ENCODE data around the gene C3AR1.
A peak's percentile ranks its signal among the peaks of the same experiment; 100 is the strongest.
"Not testable (repeated sequence)": the region's sequence is repeated elsewhere in the genome, so short reads cannot be mapped to it uniquely, and the experiment has no call there.

Gene C3AR1

DNA sequence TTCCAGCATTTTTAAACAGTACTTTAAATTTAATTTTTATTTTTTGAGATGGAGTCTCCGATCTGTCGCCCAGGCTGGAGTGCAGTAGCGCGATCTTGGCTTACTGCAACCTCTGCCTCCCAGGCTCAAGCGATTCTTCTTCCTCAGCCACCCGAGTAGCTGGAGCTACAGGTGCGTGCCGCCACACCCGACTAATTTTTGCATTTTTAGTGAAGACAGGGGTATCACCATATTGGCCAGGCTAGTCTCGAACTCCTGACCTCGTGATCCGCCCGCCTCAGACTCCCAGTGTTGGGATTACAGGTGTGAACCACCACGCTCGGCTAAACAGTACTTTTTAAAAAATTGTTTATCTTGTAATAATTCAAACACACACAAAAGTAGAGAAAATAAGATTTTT, 37.9 kb downstream of the C3AR1 start:
- no peak for DNase-seq (ENCODE audit: low spot score)

DNA sequence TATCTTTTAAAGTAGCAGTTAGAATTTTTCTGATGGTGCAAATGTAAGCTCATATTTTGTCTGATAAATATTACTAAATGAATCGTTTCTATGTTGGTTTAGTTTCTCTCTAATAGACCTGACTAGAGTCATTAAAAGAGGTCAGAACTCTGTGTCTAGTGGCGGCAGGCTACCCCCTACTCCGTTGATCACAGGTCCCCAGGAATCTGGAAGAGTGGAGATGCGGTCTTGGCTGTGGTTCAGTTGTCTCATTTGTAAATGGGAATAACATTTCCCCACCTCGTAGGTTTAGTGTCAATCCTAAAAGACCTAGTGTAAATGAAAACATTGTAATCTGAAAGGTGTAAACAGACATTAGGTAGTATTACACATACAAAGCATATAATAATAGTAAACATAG, 38.3 kb downstream of the C3AR1 start:
- DNase-seq (ENCODE audit: low spot score): no peak

DNA sequence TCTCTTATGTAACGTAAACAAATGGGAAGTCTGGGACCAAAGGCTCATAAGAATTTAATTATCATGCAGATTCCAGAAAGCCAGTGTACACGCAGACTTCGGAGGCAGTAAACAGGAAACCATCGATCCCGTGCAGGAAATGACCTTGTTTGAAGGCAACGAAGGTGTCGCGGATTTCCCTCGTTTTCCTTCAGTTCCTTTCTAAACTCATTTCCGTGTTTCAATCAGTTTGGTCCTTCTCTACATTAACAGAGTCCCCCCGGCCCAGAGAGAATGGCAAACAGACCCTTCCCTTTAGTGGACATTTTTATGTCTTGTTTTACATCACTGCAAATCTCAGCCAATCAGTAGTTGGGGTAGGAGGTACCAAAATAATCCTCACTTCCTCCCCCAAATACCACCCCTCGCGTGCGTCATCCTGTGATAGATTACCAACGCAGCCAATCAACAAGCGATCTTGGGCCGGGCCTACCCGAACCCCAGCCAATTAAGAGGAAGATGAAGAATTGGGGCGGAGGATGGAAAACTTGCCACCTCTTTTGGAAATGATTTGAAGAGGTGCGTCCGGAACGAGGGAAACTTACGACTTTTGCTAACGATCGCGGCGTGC, 39.8 kb downstream of the C3AR1 start:
- DNase-seq (ENCODE audit: low spot score): peak; percentile 98

DNA sequence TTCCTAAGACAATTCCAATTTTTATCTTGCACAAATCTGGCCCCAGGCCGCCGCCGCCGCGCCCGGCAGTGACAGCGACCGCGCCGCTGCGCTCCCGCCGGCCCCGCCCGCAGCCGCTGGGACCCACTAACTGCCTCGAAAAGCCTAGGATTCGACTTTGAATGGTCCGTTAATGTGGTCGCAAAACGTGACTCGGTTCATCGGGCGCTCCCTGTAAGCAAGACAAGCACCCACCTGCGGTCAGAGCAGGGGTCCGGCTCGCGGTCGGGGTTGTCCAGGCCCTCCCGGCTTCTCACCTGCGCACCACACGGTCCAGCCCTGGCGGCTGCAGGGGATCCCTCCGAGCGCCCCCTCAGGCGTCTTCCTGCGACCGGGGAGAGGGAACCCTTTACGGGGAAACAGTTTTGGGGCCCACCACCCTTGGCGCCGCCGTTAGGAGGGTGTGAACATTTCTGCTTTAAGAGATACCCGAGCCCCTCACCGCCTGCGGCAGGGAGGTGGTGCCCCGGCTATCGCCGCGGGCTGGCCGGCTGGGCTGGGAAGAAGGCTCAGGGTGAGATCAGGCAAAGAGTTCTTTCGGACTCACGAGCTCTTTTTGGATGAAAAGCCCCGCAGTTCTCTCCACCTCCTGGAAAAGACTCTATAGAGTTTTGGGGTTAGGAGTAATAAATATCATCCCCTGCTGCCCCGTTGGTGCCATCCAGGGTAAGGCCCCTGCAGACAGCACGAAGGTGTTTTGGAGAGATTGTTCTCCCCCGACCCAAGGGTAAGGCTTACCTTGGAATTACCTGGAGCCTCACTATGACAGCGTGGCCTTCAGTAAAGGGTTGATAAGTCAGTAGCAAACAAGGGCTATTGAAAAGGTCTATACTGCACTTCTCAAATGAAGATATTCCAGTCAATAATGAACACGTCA, 47.2 kb downstream of the C3AR1 start:
- no peak for DNase-seq (ENCODE audit: low spot score)

DNA sequence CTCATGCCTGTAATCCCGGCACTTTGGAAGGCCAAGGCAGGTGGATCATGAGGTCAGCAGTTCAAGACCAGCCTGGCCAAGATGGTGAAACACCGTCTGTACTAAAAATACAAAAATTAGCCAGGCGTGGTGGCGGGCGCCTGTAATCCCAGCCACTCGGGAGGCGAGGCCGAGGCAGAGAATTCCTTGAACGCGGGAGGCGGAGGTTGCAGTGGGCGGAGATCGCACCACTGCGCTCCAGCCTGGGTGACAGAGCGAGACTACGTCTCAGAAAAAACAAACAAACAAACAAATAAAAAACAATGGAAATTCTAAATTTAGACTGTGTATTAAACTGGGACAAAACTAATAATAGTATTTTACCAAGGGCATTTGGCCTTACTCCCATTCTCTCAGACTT, 47.9 kb downstream of the C3AR1 start:
- DNase-seq (ENCODE audit: low spot score): not testable (repeated sequence)

DNA sequence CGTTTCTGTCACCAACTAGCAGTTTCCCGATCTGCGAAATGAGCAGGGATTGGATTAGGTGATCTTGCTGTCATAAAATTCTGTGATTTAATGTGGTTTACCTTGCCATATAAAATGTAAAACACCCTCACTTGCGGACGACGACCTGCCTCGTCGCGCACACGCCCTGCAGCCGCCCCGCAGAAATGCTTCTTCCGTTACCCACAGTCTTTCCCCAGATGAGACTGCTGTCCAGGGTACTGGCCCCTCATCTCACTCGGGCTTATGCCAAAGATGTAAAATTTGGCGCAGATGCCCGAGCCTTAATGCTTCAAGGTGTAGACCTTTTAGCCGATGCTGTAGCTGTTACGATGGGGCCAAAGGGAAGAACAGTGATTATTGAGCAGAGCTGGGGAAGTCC, 51.3 kb downstream of the C3AR1 start:
- DNase-seq (ENCODE audit: low spot score): no peak

DNA sequence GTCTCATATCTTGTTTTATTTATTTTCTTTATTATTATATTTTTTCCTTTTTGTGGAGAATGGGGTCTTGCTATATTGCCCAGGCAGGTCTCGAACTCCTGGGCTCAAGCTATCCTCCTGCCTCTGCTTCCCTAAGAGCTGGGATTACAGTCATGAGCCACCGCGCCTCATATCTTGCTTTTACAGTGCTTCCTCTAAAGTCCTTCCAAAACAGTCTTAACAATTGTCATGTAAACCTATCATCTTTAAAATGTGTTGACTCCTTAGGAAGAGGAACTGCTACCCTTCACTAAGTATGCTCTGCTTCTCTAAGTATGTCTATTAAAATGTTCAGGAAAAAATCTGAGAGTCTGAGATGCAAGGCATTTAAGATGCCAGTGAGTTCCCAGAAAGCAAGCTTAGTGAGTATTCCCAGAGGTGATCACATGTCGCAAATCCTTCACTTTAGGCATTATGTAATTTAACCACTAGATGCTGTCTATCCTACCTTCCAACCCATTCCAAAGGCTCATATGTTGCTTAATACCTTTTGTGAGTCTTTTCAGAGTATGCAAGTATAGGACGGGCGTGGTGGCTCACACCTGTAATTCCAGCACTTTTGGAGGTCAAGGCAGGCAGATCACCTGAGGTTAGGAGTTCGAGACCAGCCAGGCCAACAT, 53.4 kb downstream of the C3AR1 start:
- DNase-seq (ENCODE audit: low spot score): no peak

DNA sequence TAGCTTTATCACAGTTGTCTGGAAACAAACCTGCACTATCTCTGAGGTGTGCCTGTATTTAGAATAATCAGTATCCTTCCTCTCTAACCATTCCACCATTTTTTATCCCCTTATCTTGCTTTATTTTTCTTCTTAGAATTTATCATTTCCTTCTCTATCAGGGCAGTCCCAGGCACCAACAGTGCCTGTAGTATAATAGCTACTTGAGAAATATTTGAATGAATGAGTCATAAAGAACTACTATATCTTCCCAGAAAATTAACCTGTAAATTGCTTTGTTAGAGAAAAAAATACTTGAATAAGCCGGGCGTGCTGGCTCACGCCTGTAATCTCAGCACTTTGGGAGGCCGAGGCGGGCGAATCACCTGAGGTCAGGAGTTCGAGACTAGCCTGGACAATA, 54.8 kb downstream of the C3AR1 start:
- DNase-seq (ENCODE audit: low spot score): no peak

All from CD4-positive, alpha-beta T cell treated with Interleukin-15 for 4 hours (primary cell).